ENCODE data around the gene MEF2C.

DNA sequence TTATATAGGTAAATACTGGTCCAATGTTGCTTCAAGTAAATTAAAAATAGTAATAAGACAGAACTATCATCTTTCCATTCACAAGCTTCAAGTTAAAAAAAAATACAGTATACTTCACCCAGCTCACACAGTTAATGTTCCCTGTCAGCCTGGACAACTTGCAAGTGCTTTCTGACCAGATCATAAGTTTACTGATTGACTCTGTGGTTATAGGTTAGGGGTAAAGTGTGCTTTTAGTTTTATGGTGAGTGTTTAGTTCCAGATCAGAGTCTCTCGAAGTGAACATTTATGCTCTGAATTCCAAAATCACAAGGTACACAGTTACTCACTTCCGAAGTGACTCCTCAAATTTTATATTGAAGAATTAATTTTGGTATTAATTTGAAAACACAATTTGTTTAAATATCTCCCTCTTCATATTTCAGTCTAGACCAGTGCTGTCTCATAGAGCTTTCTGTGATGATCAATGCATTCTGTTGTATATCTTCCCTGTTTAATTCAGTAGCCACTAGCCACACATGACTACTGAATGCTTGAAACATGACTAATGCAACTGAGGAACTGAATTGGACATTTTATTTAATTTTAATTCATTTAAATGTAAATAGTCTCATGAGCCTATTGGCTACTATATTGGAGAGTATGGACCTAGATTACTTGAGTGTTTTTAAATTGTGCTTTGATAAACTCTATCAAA is 90.7 kb downstream of the MEF2C start:
- TF ChIP-seq, protein P1, sequence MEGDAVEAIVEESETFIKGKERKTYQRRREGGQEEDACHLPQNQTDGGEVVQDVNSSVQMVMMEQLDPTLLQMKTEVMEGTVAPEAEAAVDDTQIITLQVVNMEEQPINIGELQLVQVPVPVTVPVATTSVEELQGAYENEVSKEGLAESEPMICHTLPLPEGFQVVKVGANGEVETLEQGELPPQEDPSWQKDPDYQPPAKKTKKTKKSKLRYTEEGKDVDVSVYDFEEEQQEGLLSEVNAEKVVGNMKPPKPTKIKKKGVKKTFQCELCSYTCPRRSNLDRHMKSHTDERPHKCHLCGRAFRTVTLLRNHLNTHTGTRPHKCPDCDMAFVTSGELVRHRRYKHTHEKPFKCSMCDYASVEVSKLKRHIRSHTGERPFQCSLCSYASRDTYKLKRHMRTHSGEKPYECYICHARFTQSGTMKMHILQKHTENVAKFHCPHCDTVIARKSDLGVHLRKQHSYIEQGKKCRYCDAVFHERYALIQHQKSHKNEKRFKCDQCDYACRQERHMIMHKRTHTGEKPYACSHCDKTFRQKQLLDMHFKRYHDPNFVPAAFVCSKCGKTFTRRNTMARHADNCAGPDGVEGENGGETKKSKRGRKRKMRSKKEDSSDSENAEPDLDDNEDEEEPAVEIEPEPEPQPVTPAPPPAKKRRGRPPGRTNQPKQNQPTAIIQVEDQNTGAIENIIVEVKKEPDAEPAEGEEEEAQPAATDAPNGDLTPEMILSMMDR (IDR thresholded peaks at IDR 0.05), result no peak
- TF ChIP-seq POLR2AphosphoS5 (IDR thresholded peaks at IDR 0.05) (no peak), POLR2A (IDR thresholded peaks at IDR 0.05) (no peak)

Measured in stomach (tissue), 4 donors.